Left ventricle myocardium superior (tissue), 1 donor: Measurements from ENCODE around the gene PNPLA7. TPM values are rescaled to one million over a fixed set of nuclear protein-coding genes. Genes with fewer than 3 reads are reported as not detected.
A peak's percentile ranks its signal among the peaks of the same experiment; 100 is the strongest.

Source experiments
- ATAC-seq: fragments of 200-7000 bp; cut with Tn5 transposase; one replicate; pipeline ENCODE4 v1.9.1; 2020; ENCODE audit warnings: mild to moderate bottlenecking, moderate library complexity
- DNase-seq: peaks from one replicate; pipeline ENCODE4 v3.0.0-alpha.2; 2020
- intact Hi-C: fragments of 100-400 bp; cut with micrococcal nuclease; formaldehyde crosslinking; loops from one replicate; pipeline ENCODE4 v1.11.0; 2022
- total RNA-seq: library from RNA; stranded (reverse); fragmentation: NEBNext Ultra II Directional; extraction: Animal tissue kit (Norgen Biotek cat#: 25700); gene quantifications from one replicate; pipeline ENCODE4 v1.2.1, GENCODE V29; 2021
- donor health status: DM: no; HTN: yes; CAD: no; lungs with severe emphysema.

Gene PNPLA7
- total RNA-seq, 1 donor from 2014 or later = 10.7 TPM

GRCh38 chr9:137448602-137448962 lies 101.6 kb downstream of the PNPLA7 start:
- DNase-seq (no peak), ATAC-seq (no peak)
- intact Hi-C loops = no loop called here

- DNase-seq (peak; percentile 31), ATAC-seq (no peak)
- intact Hi-C loops = no loop called here
These were observed 102.2 kb downstream of the PNPLA7 start for GRCh38 chr9:137447722-137448601.

- intact Hi-C loops = no loop called here
- no peak for ATAC-seq
- DNase-seq = peak; percentile 31
These were observed 103.2 kb downstream of the PNPLA7 start for GRCh38 chr9:137446851-137447471.

GRCh38 chr9:137445930-137446431 lies 104.2 kb downstream of the PNPLA7 start:
- ATAC-seq (peak; percentile 7), DNase-seq (peak; percentile 27)
- intact Hi-C loops = no loop called here

GRCh38 chr9:137445275-137445807 lies 104.9 kb downstream of the PNPLA7 start:
- DNase-seq (peak; percentile 83), ATAC-seq (peak; percentile 68)
- intact Hi-C loops = no loop called here

GRCh38 chr9:137444106-137444790 lies 106.0 kb downstream of the PNPLA7 start:
- intact Hi-C loops = no loop called here
- DNase-seq (peak; percentile 9), ATAC-seq (no peak)

GRCh38 chr9:137441935-137442321 lies 108.3 kb downstream of the PNPLA7 start:
- ATAC-seq = no peak
- DNase-seq = no peak
- intact Hi-C loops = no loop called here

- peak; percentile 21 for ATAC-seq
- peak; percentile 41 for DNase-seq
These were observed 108.8 kb downstream of the PNPLA7 start, which contains the start of gene ENTPD8 for GRCh38 chr9:137441289-137441934. TSS of gene ENTPD8 (minus strand) at chr9:137441357. CDS start at chr9:137438285, 3,072 bp downstream.

GRCh38 chr9:137439158-137439714 lies 111.0 kb downstream of the PNPLA7 start:
- ATAC-seq (no peak), DNase-seq (peak; percentile 24)
- intact Hi-C loops = no loop called here

More at GRCh38 chr9:137441289-137441934, 108.8 kb downstream of the PNPLA7 start, which contains the start of gene ENTPD8:
- intact Hi-C loops = no loop called here

- DNase-seq = peak; percentile 14
- no peak for ATAC-seq
- intact Hi-C loops = no loop called here
These were observed 111.5 kb downstream of the PNPLA7 start for GRCh38 chr9:137438591-137439157.

- intact Hi-C loops = no loop called here
- ATAC-seq (no peak), DNase-seq (peak; percentile 23)
These were observed 112.3 kb downstream of the PNPLA7 start for GRCh38 chr9:137437691-137438590.

GRCh38 chr9:137436761-137437600 lies 113.2 kb downstream of the PNPLA7 start:
- no peak for ATAC-seq
- intact Hi-C loops = no loop called here
- DNase-seq = peak; percentile 19

- intact Hi-C loops = no loop called here
- DNase-seq (peak; percentile 57), ATAC-seq (peak; percentile 49)
These were observed 114.0 kb downstream of the PNPLA7 start for GRCh38 chr9:137435980-137436760.

GRCh38 chr9:137435381-137435891 lies 114.8 kb downstream of the PNPLA7 start:
- peak; percentile 21 for DNase-seq
- ATAC-seq = no peak
- intact Hi-C loops = no loop called here
